Astrocyte (in vitro differentiated cells and primary cell): ENCODE results near the gene TAF11. TPM values are rescaled to one million over a fixed set of nuclear protein-coding genes. Genes with fewer than 3 reads are reported as not detected.

Experiments
- DNase-seq: peaks from one replicate; pipeline ENCODE4 v3.0.0-alpha.2; 2010; ENCODE audit warnings: low read depth
- FAIRE-seq: peaks from 2 replicates; lab custom pipeline; 2011; peaks lifted over from hg19 to GRCh38; lab: Jason Lieb, UNC
- H2AFZ ChIP-seq: 2 replicates; pipeline ENCODE4 v1.6.0; 2012; ENCODE audit warnings: low read depth, low read length, inconsistent platforms
- H3K27ac ChIP-seq: 2 replicates; pipeline ENCODE4 v1.5.1; 2011; ENCODE audit warnings: low read depth, low read length, inconsistent platforms
- H3K27me3 ChIP-seq: 2 replicates; pipeline ENCODE4 v1.6.0; 2011; ENCODE audit warnings: low read length, inconsistent platforms; ENCODE audit not compliant: insufficient read depth
- H3K36me3 ChIP-seq: 2 replicates; pipeline ENCODE4 v1.5.1; 2011; ENCODE audit warnings: low read length, inconsistent platforms; ENCODE audit not compliant: insufficient read depth
- H3K4me1 ChIP-seq: 2 replicates; pipeline ENCODE4 v1.5.1; 2011; ENCODE audit warnings: low read length, inconsistent platforms; ENCODE audit not compliant: insufficient read depth
- H3K4me2 ChIP-seq: 2 replicates; pipeline ENCODE4 v1.6.0; 2012; ENCODE audit warnings: low read length, inconsistent platforms
- H3K4me3 ChIP-seq: 2 replicates; pipeline ENCODE4 v1.5.1; 2011; ENCODE audit warnings: low read depth, mild to moderate bottlenecking, low read length, inconsistent platforms; ENCODE audit not compliant: insufficient read depth
- H3K79me2 ChIP-seq: 2 replicates; pipeline ENCODE4 v1.6.0; 2012; ENCODE audit warnings: mild to moderate bottlenecking, low read length, inconsistent platforms; ENCODE audit not compliant: insufficient read depth
- H3K9ac ChIP-seq: 2 replicates; pipeline ENCODE4 v1.6.0; 2012; ENCODE audit warnings: mild to moderate bottlenecking, low read length, inconsistent platforms
- H3K9me3 ChIP-seq: 2 replicates; pipeline ENCODE4 v1.5.1; 2012; ENCODE audit warnings: low read depth, mild to moderate bottlenecking, low read length, inconsistent platforms; ENCODE audit not compliant: insufficient read depth
- H4K20me1 ChIP-seq: 2 replicates; pipeline ENCODE4 v1.6.0; 2012; ENCODE audit warnings: low read length, inconsistent platforms; ENCODE audit not compliant: insufficient read depth
- H3K27ac Mint-ChIP-seq: one replicate; pipeline ENCODE4 v1.8.0; 2021; ENCODE audit warnings: mild to moderate bottlenecking, mixed read lengths; ENCODE audit not compliant: unreplicated experiment
- H3K27me3 Mint-ChIP-seq: one replicate; pipeline ENCODE4 v1.8.0; 2021; ENCODE audit warnings: low read depth, mixed read lengths; ENCODE audit not compliant: unreplicated experiment
- H3K36me3 Mint-ChIP-seq: one replicate; pipeline ENCODE4 v1.8.0; 2021; ENCODE audit warnings: low read depth, mixed read lengths; ENCODE audit not compliant: unreplicated experiment
- H3K4me1 Mint-ChIP-seq: one replicate; pipeline ENCODE4 v1.8.0; 2021; ENCODE audit warnings: low read depth, mixed read lengths; ENCODE audit not compliant: unreplicated experiment
- H3K4me3 Mint-ChIP-seq: one replicate; pipeline ENCODE4 v1.8.0; 2021; ENCODE audit warnings: mild to moderate bottlenecking, moderate library complexity, mixed read lengths; ENCODE audit not compliant: unreplicated experiment
- H3K9me3 Mint-ChIP-seq: one replicate; pipeline ENCODE4 v1.8.0; 2021; ENCODE audit warnings: mild to moderate bottlenecking, mixed read lengths; ENCODE audit not compliant: unreplicated experiment
- CTCF ChIP-seq: IDR thresholded peaks from 2 replicates; pipeline ENCODE4 v1.5.1; 2011; ENCODE audit warnings: low read depth, mild to moderate bottlenecking, inconsistent platforms, low read length, moderate library complexity; ENCODE audit not compliant: insufficient read depth
- EZH2 ChIP-seq: IDR thresholded peaks from 2 replicates; pipeline ENCODE4 v1.6.1; 2012; ENCODE audit warnings: mild to moderate bottlenecking, low read length, inconsistent platforms; ENCODE audit not compliant: insufficient read depth
- total RNA-seq: library from RNA; stranded (reverse); gene quantifications from 2 replicates; pipeline ENCODE4 v1.2.1, GENCODE V29; 2021

Gene TAF11
- total RNA-seq, 1 donor from 2014 or later, result 32.6 TPM

GRCh38 chr6:34837528-34837927 lies 50.3 kb downstream of the TAF11 start:
- H3K4me1 Mint-ChIP-seq, result peaks cover 8% of the 10 kb centered on the region
- TF ChIP-seq CTCF (no peak), EZH2 (no peak)
- H3K79me2 ChIP-seq, result no peaks in the 10 kb centered on the region
- H3K4me3 Mint-ChIP-seq, result no peak overlapping the region
- no peaks in the 10 kb centered on the region for H3K36me3 ChIP-seq
- no peak overlapping the region for H3K9ac ChIP-seq
- no peak overlapping the region for H3K4me2 ChIP-seq
- no peaks in the 10 kb centered on the region for H3K27me3 Mint-ChIP-seq
- no peak overlapping the region for H3K4me3 ChIP-seq
- H3K27me3 ChIP-seq, result no peaks in the 10 kb centered on the region
- DNase-seq (no peak), FAIRE-seq (no peak)
- peaks cover 23% of the 10 kb centered on the region for H3K36me3 Mint-ChIP-seq
- no peak overlapping the region for H3K27ac Mint-ChIP-seq
- H3K27ac ChIP-seq, result no peak overlapping the region
- no peaks in the 10 kb centered on the region for H3K9me3 ChIP-seq
- H3K9me3 Mint-ChIP-seq, result no peaks in the 10 kb centered on the region
- no peak overlapping the region for H2AFZ ChIP-seq
- no peaks in the 10 kb centered on the region for H4K20me1 ChIP-seq
- H3K4me1 ChIP-seq, result no peaks in the 10 kb centered on the region

GRCh38 chr6:34836451-34836850 lies 51.4 kb downstream of the TAF11 start:
- H3K27me3 ChIP-seq, result no peaks in the 10 kb centered on the region
- H3K79me2 ChIP-seq, result no peaks in the 10 kb centered on the region
- Mint-ChIP-seq H3K4me1 (peaks cover 8% of the 10 kb centered on the region), H3K9me3 (no peaks in the 10 kb centered on the region), H3K27ac (no peak overlapping the region), H3K27me3 (no peaks in the 10 kb centered on the region), H3K4me3 (no peak overlapping the region), H3K36me3 (peaks cover 26% of the 10 kb centered on the region)
- H4K20me1 ChIP-seq, result no peaks in the 10 kb centered on the region
- H3K4me1 ChIP-seq, result no peaks in the 10 kb centered on the region
- DNase-seq (no peak), FAIRE-seq (no peak)
- H3K9me3 ChIP-seq, result no peaks in the 10 kb centered on the region
- H3K9ac ChIP-seq, result no peak overlapping the region
- H3K27ac ChIP-seq, result no peak overlapping the region
- H3K36me3 ChIP-seq, result no peaks in the 10 kb centered on the region
- no peak overlapping the region for H3K4me2 ChIP-seq
- no peak overlapping the region for H3K4me3 ChIP-seq
- no peak overlapping the region for H2AFZ ChIP-seq
- TF ChIP-seq CTCF, result no peak
- TF ChIP-seq EZH2, result no peak

- no peak overlapping the region for H3K9ac ChIP-seq
- no peak overlapping the region for H3K4me3 ChIP-seq
- no peaks in the 10 kb centered on the region for H4K20me1 ChIP-seq
- FAIRE-seq, result no peak
- no peaks in the 10 kb centered on the region for H3K27me3 Mint-ChIP-seq
- no peak overlapping the region for H2AFZ ChIP-seq
- H3K4me1 Mint-ChIP-seq, result peaks cover 8% of the 10 kb centered on the region
- no peak overlapping the region for H3K27ac ChIP-seq
- H3K27ac Mint-ChIP-seq, result no peak overlapping the region
- no peaks in the 10 kb centered on the region for H3K79me2 ChIP-seq
- H3K36me3 ChIP-seq, result no peaks in the 10 kb centered on the region
- no peaks in the 10 kb centered on the region for H3K4me1 ChIP-seq
- H3K4me2 ChIP-seq, result no peak overlapping the region
- no peak for TF ChIP-seq EZH2
- no peak for DNase-seq
- H3K4me3 Mint-ChIP-seq, result no peak overlapping the region
- H3K9me3 Mint-ChIP-seq, result no peaks in the 10 kb centered on the region
- peaks cover 27% of the 10 kb centered on the region for H3K36me3 Mint-ChIP-seq
- H3K27me3 ChIP-seq, result no peaks in the 10 kb centered on the region
- H3K9me3 ChIP-seq, result no peaks in the 10 kb centered on the region
Observed at GRCh38 chr6:34836008-34836407, 51.8 kb downstream of the TAF11 start.
